Neural cell (in vitro differentiated cells): ENCODE data around the gene ZNF726. TPM values are rescaled to one million over a fixed set of nuclear protein-coding genes. Genes with fewer than 3 reads are reported as not detected.

Source experiments
- H2AFZ ChIP-seq: fragments of 200-600, 300-800 bp; sonication (generic), shearing (Covaris generic); 2 replicates; pipeline ENCODE4 v1.6.0; 2014; ENCODE audit warnings: low read depth, mild to moderate bottlenecking, antibody characterized with exemption, low read length, moderate library complexity
- H3F3A ChIP-seq: fragments of 200-600 bp; shearing (Covaris generic); 2 replicates; pipeline ENCODE4 v1.6.1; 2016; ENCODE audit warnings: mild to moderate bottlenecking, moderate library complexity, mixed read lengths, antibody characterized with exemption, low read length; ENCODE audit not compliant: insufficient read depth, poor library complexity, severe bottlenecking
- H3K27ac ChIP-seq: fragments of 200-600, 300-800 bp; sonication (generic), shearing (Covaris generic); 2 replicates; pipeline ENCODE4 v1.5.1; 2014; ENCODE audit warnings: mild to moderate bottlenecking, low read length, moderate library complexity
- H3K27me3 ChIP-seq: fragments of 300-800, 200-600 bp; sonication (generic), shearing (Covaris generic); 2 replicates; pipeline ENCODE4 v1.6.0; 2014; ENCODE audit warnings: mild to moderate bottlenecking, low read depth, low read length, moderate library complexity; ENCODE audit not compliant: insufficient read depth
- H3K36me3 ChIP-seq: fragments of 300-800, 200-600 bp; sonication (generic), shearing (Covaris generic); 2 replicates; pipeline ENCODE4 v1.5.1; 2014; ENCODE audit warnings: mild to moderate bottlenecking, antibody characterized with exemption, low read length, moderate library complexity; ENCODE audit not compliant: insufficient read depth
- H3K4me2 ChIP-seq: fragments of 300-800, 200-600 bp; sonication (generic), shearing (Covaris generic); 2 replicates; pipeline ENCODE4 v1.6.0; 2014; ENCODE audit warnings: mild to moderate bottlenecking, low read length
- H3K4me3 ChIP-seq: fragments of 300-800, 200-600 bp; sonication (generic), shearing (Covaris generic); 2 replicates; pipeline ENCODE4 v1.5.1; 2014; ENCODE audit warnings: mild to moderate bottlenecking, low read length, moderate library complexity
- H3K79me2 ChIP-seq: fragments of 200-600 bp; shearing (Covaris generic); replicated peaks from 2 replicates; pipeline ENCODE4 v1.6.0; 2014; ENCODE audit warnings: mild to moderate bottlenecking, low read length, moderate library complexity; ENCODE audit not compliant: insufficient read depth
- H3K9ac ChIP-seq: fragments of 300-800, 200-600 bp; sonication (generic), shearing (Covaris generic); 2 replicates; pipeline ENCODE4 v1.6.1; 2016; ENCODE audit warnings: mild to moderate bottlenecking, low read length, mixed read lengths
- H3K9me2 ChIP-seq: fragments of 200-600 bp; shearing (Covaris generic); 2 replicates; pipeline ENCODE4 v1.6.1; 2016; ENCODE audit warnings: mild to moderate bottlenecking, low read length, mixed read lengths; ENCODE audit not compliant: insufficient read depth
- H3K9me3 ChIP-seq: fragments of 200-600, 300-800 bp; sonication (generic), shearing (Covaris generic); 2 replicates; pipeline ENCODE4 v1.6.1; 2016; ENCODE audit warnings: mild to moderate bottlenecking, mixed run types, low read length, moderate library complexity, mixed read lengths
- H4K20me1 ChIP-seq: fragments of 200-600 bp; shearing (Covaris generic); 2 replicates; pipeline ENCODE4 v1.6.1; 2016; ENCODE audit warnings: mild to moderate bottlenecking, mixed run types; ENCODE audit not compliant: insufficient read depth
- EP300 ChIP-seq: fragments of 450-650 bp; conservative IDR thresholded peaks from 2 replicates; pipeline ENCODE4 v1.6.1; 2014; ENCODE audit warnings: antibody characterized with exemption, mild to moderate bottlenecking, moderate library complexity; ENCODE audit not compliant: poor library complexity, severe bottlenecking
- EZH2 ChIP-seq: fragments of 200-600, 300-800 bp; shearing (Covaris generic), sonication (generic); IDR thresholded peaks from 2 replicates; pipeline ENCODE4 v1.6.1; 2014; ENCODE audit warnings: antibody characterized with exemption, low read length, borderline replicate concordance, mild to moderate bottlenecking; ENCODE audit not compliant: insufficient read depth, poor library complexity, severe bottlenecking
- MXI1 ChIP-seq: fragments of 450-650 bp; conservative IDR thresholded peaks from 2 replicates; pipeline ENCODE4 v1.6.1; 2014; ENCODE audit warnings: antibody characterized with exemption, mild to moderate bottlenecking; ENCODE audit not compliant: poor library complexity, severe bottlenecking
- POLR2AphosphoS5 ChIP-seq: IDR thresholded peaks from 2 replicates; pipeline ENCODE4 v1.6.1; 2012
- RAD21 ChIP-seq: fragments of 450-650 bp; conservative IDR thresholded peaks from 2 replicates; pipeline ENCODE4 v1.6.1; 2014; ENCODE audit warnings: antibody characterized with exemption, mild to moderate bottlenecking, moderate library complexity
- SMC3 ChIP-seq: fragments of 450-650 bp; conservative IDR thresholded peaks from 2 replicates; pipeline ENCODE4 v1.6.1; 2014; ENCODE audit warnings: antibody characterized with exemption, mild to moderate bottlenecking, moderate library complexity; ENCODE audit not compliant: poor library complexity
- TAF1 ChIP-seq: IDR thresholded peaks from 2 replicates; pipeline ENCODE4 v1.6.1; 2012; ENCODE audit warnings: low read depth
- polyA plus RNA-seq: library from polyadenylated mRNA; depleted of rRNA; stranded (reverse); fragments of >200 nt; gene quantifications from 2 replicates; pipeline ENCODE4 v1.2.3, GENCODE V29; 2014
- TF ChIP-seq, protein P1 (sequence below): fragments of 450-650 bp; IDR thresholded peaks from 2 replicates; pipeline ENCODE4 v1.5.1; 2014; ENCODE audit warnings: antibody characterized with exemption, mild to moderate bottlenecking, moderate library complexity; ENCODE audit not compliant: poor library complexity, severe bottlenecking
- TF ChIP-seq, protein P2 (sequence below): IDR thresholded peaks from 2 replicates; pipeline ENCODE4 v1.6.1; 2012; ENCODE audit warnings: borderline replicate concordance

Gene ZNF726
- polyA plus RNA-seq, 1 donor from 2014 or later = not detected

DNA sequence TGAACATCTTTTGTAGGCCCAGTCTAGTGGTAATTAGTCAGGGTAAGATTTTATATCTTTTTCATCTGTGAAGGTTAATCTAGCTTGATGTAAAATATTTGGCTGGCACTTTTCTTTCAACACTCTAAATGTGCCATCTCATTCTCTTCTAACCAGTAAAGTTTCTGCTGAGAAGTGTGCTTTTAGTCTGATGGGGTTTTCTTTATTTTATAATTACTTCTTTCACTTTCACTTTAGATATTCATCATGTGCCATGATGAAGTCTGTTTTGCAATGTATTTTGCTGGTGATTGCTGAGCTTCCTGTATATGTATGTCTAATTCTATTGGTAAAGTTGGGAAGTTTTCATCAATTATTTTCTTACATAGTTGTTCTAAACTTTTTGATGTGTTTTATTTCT is 31.9 kb downstream of the ZNF726 start:
- Histone ChIP-seq H3K9ac (no peak overlapping the region), H2AFZ (no peak overlapping the region), H3K27me3 (no peaks in the 10 kb centered on the region), H3K36me3 (no peaks in the 10 kb centered on the region), H3K9me2 (no peaks in the 10 kb centered on the region), H3K9me3 (peaks cover 3% of the 10 kb centered on the region), H3K27ac (no peak overlapping the region), H3K4me2 (no peak overlapping the region), H4K20me1 (no peaks in the 10 kb centered on the region), H3K4me3 (no peak overlapping the region), H3K79me2 (no peaks in the 10 kb centered on the region), H3F3A (no peaks in the 10 kb centered on the region)
- TF ChIP-seq POLR2AphosphoS5 = no peak
- TF ChIP-seq, protein P1, sequence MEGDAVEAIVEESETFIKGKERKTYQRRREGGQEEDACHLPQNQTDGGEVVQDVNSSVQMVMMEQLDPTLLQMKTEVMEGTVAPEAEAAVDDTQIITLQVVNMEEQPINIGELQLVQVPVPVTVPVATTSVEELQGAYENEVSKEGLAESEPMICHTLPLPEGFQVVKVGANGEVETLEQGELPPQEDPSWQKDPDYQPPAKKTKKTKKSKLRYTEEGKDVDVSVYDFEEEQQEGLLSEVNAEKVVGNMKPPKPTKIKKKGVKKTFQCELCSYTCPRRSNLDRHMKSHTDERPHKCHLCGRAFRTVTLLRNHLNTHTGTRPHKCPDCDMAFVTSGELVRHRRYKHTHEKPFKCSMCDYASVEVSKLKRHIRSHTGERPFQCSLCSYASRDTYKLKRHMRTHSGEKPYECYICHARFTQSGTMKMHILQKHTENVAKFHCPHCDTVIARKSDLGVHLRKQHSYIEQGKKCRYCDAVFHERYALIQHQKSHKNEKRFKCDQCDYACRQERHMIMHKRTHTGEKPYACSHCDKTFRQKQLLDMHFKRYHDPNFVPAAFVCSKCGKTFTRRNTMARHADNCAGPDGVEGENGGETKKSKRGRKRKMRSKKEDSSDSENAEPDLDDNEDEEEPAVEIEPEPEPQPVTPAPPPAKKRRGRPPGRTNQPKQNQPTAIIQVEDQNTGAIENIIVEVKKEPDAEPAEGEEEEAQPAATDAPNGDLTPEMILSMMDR = no peak
- TF ChIP-seq EZH2 = no peak
- TF ChIP-seq, protein P2, sequence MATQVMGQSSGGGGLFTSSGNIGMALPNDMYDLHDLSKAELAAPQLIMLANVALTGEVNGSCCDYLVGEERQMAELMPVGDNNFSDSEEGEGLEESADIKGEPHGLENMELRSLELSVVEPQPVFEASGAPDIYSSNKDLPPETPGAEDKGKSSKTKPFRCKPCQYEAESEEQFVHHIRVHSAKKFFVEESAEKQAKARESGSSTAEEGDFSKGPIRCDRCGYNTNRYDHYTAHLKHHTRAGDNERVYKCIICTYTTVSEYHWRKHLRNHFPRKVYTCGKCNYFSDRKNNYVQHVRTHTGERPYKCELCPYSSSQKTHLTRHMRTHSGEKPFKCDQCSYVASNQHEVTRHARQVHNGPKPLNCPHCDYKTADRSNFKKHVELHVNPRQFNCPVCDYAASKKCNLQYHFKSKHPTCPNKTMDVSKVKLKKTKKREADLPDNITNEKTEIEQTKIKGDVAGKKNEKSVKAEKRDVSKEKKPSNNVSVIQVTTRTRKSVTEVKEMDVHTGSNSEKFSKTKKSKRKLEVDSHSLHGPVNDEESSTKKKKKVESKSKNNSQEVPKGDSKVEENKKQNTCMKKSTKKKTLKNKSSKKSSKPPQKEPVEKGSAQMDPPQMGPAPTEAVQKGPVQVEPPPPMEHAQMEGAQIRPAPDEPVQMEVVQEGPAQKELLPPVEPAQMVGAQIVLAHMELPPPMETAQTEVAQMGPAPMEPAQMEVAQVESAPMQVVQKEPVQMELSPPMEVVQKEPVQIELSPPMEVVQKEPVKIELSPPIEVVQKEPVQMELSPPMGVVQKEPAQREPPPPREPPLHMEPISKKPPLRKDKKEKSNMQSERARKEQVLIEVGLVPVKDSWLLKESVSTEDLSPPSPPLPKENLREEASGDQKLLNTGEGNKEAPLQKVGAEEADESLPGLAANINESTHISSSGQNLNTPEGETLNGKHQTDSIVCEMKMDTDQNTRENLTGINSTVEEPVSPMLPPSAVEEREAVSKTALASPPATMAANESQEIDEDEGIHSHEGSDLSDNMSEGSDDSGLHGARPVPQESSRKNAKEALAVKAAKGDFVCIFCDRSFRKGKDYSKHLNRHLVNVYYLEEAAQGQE = no peak
- TF ChIP-seq EP300 = no peak
- TF ChIP-seq TAF1 = no peak
- no peak for TF ChIP-seq MXI1
- TF ChIP-seq SMC3 = no peak
- TF ChIP-seq RAD21 = no peak

DNA sequence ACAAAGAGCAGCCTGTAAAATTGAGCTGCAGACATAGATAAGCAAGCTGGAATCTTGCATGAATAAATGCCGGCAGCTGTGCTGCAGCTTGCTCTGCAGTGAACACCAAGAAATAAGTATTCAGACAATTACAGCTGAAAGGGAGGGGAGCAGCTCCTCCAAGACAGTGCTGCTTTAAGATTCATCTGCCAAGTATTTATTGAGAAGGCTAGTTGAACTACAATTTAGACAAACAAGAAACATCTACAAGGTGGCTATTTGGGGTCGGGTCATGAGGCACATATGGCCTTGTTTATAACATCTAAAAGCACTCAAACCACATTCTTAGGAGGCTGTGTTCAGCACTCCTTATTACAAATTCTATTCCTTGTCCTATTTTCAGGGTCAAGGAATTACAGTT is 34.9 kb downstream of the ZNF726 start:
- TF ChIP-seq, protein P1 = no peak
- no peak for TF ChIP-seq EZH2
- TF ChIP-seq POLR2AphosphoS5 = no peak
- TF ChIP-seq SMC3 = no peak
- no peak for TF ChIP-seq TAF1
- TF ChIP-seq MXI1 = no peak
- TF ChIP-seq, protein P2 = no peak
- no peak for TF ChIP-seq EP300
- no peak for TF ChIP-seq RAD21
- Histone ChIP-seq H3K9ac (no peak overlapping the region), H3K4me3 (no peak overlapping the region), H3K4me2 (no peak overlapping the region), H3K79me2 (no peaks in the 10 kb centered on the region), H3K27ac (no peak overlapping the region), H3F3A (no peaks in the 10 kb centered on the region), H3K36me3 (no peaks in the 10 kb centered on the region), H4K20me1 (no peaks in the 10 kb centered on the region), H3K9me2 (no peaks in the 10 kb centered on the region), H3K27me3 (no peaks in the 10 kb centered on the region), H2AFZ (no peak overlapping the region), H3K9me3 (peaks cover 5% of the 10 kb centered on the region)
